GM19193 (cell line): ENCODE data around the gene JPH4.

ENCODE experiments used
- POLR2A ChIP-seq: IDR thresholded peaks from 4 replicates; pipeline ENCODE4 v1.6.1; 2011; ENCODE audit not compliant: insufficient read depth, insufficient read length; ENCODE audit errors: extremely low read depth

The JPH4 gene

GRCh38 chr14:23588884-23589598 is 10.5 kb upstream of the JPH4 start:
- no peak for TF ChIP-seq POLR2A

- TF ChIP-seq POLR2A: no peak
Observed at GRCh38 chr14:23582906-23583760, 4.5 kb upstream of the JPH4 start.

GRCh38 chr14:23580948-23581281 is 2.3 kb upstream of the JPH4 start:
- no peak for TF ChIP-seq POLR2A

GRCh38 chr14:23580152-23580926 is 1.7 kb upstream of the JPH4 start:
- TF ChIP-seq POLR2A: no peak

GRCh38 chr14:23579739-23580138 is 1.1 kb upstream of the JPH4 start:
- TF ChIP-seq POLR2A: no peak

- no peak for TF ChIP-seq POLR2A
Observed at GRCh38 chr14:23579311-23579630, 681 bp upstream of the JPH4 start.

- no peak for TF ChIP-seq POLR2A
Observed at GRCh38 chr14:23577710-23578392, 739 bp downstream of the JPH4 start.

GRCh38 chr14:23577004-23577681 is 1.4 kb downstream of the JPH4 start:
- no peak for TF ChIP-seq POLR2A

GRCh38 chr14:23573384-23574015 is 5.1 kb downstream of the JPH4 start:
- no peak for TF ChIP-seq POLR2A

GRCh38 chr14:23572836-23573235 is 5.8 kb downstream of the JPH4 start:
- TF ChIP-seq POLR2A: no peak

- no peak for TF ChIP-seq POLR2A
Observed at GRCh38 chr14:23572524-23572828, 6.1 kb downstream of the JPH4 start.

GRCh38 chr14:23571701-23572523 is 6.7 kb downstream of the JPH4 start:
- TF ChIP-seq POLR2A: no peak

GRCh38 chr14:23570806-23571483 is 7.6 kb downstream of the JPH4 start:
- no peak for TF ChIP-seq POLR2A
